Body of pancreas (tissue), 4 donors: ENCODE data around the gene RAD51B. TPM values are rescaled to one million over a fixed set of nuclear protein-coding genes. Genes with fewer than 3 reads are reported as not detected.

ENCODE experiments used
- ATAC-seq: fragments of 150-250 bp; one replicate; pipeline ENCODE4 v1.9.1; 2016
- DNase-seq, 4 donors: peaks; one replicate each; pipeline ENCODE4 v3.0.0-alpha.2; 2019
- H3K27ac ChIP-seq, 4 donors: fragments of 200-600 bp; sonication (generic); 1 replicate in 3 of 4; 2 replicates in 1 of 4; pipeline versions ENCODE4 v1.5.1 to v1.6.1; 2016 to 2019; ENCODE audit warnings: mild to moderate bottlenecking in 1 of 4, mixed read lengths in 1 of 4, moderate library complexity in 1 of 4
- H3K27me3 ChIP-seq, 2 donors: fragments of 200-600 bp; sonication (generic); one replicate each; pipeline ENCODE4 v1.6.0; 2016; ENCODE audit warnings: mild to moderate bottlenecking in 1 of 2
- H3K36me3 ChIP-seq, 2 donors: fragments of 200-600 bp; sonication (generic); replicated peaks in 1 of 2; 2 replicates each; pipeline ENCODE4 v1.5.1; 2016; ENCODE audit warnings: low read depth in 2 of 2; ENCODE audit not compliant: insufficient read depth in 1 of 2
- H3K4me1 ChIP-seq: fragments of 200-600 bp; sonication (generic); one replicate; pipeline ENCODE4 v1.6.0; 2016
- H3K4me3 ChIP-seq, 2 donors: fragments of 200-600 bp; sonication (generic); 1 replicate in 1 of 2; 2 replicates in 1 of 2; pipeline ENCODE4 v1.5.1; 2016 to 2019
- H3K9me3 ChIP-seq, 3 donors: fragments of 200-600 bp; sonication (generic); 1 replicate in 2 of 3; 2 replicates in 1 of 3; pipeline ENCODE4 v1.5.1; 2016
- CTCF ChIP-seq, 7 experiments: fragments of 450-650 bp in 4 of 7; fragments of 200-600 bp in 3 of 7; sonication (generic) in 3 of 7; IDR thresholded peaks; one replicate each; pipeline ENCODE4 v1.5.1; 2016 to 2019; ENCODE audit warnings: antibody characterized with exemption in 7 of 7
- POLR2A ChIP-seq, 3 donors: fragments of 450-650 bp; IDR thresholded peaks; one replicate each; pipeline ENCODE4 v1.6.1; 2016; ENCODE audit warnings: antibody characterized with exemption in 3 of 3, mild to moderate bottlenecking in 2 of 3
- WGBS, 2 donors: methylation state at CpG; one replicate each; pipeline ENCODE4 v1.1.5; 2017; 5-methylcytosine and 5-hydroxymethylcytosine counted together
- intact Hi-C: fragments of 100-400 bp; cut with DNase I; formaldehyde crosslinking; loops from one replicate; pipeline ENCODE4 v1.15.1; 2023
- total RNA-seq, 2 donors: library from RNA; depleted of rRNA; stranded (reverse); fragments of >200 nt; gene quantifications; one replicate each; pipeline ENCODE4 v1.1.0, GENCODE V29; 2016

The RAD51B gene
- total RNA-seq, 2 donors from 2014 or later = 12.2 to 29.6 TPM

DNA sequence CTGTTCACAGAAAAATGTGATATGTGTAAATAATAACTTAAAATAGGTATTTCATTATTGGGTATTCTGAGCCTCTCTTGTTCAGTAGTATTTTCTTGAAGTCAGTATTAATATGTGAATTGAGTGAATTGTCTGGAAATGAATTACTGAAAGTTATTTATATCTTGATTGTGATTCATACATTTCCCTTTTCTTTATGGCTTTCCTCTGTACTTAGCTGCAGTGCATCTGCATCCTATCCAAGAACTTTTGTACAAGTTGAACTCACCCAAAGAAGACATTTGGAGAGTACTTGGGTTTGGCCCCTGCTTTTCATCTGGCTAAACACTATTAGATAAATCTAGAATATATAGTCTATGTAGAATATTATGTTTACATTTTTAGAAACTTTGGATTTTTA, 326.0 kb downstream of the RAD51B start:
- H3K27me3 ChIP-seq = no peaks in the 10 kb centered on the region
- H3K27ac ChIP-seq = peak overlapping the region in 2 of 4 donors; percentile 77 to 88
- intact Hi-C loops = no loop called here
- H3K36me3 ChIP-seq = no peaks in the 10 kb centered on the region
- ATAC-seq (no peak), DNase-seq (no peak)
- H3K4me1 ChIP-seq = peaks cover 60% of the 10 kb centered on the region
- H3K4me3 ChIP-seq = no peak overlapping the region
- TF ChIP-seq CTCF (IDR thresholded peaks at IDR 0.05) (no peak), POLR2A (IDR thresholded peaks at IDR 0.05) (no peak)
- H3K9me3 ChIP-seq = no peaks in the 10 kb centered on the region

DNA sequence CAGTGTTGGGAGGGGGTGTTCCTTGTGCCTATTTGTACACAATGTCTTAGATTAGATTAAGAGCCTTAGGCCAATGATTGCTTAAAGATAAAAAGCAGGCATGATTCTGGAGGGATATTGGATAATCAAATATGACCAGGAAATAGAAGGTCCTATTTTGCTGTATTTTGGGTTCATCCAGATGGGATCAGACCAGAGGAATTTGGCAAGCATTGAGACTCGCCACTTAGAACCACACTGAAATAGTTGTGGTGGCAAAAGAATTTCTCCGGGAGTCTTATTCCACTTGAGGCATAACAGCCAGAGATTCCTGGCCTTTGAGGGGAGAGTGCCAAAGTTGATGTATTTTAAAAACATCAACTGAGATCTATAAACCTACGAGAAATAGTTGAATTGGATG, 327.2 kb downstream of the RAD51B start:
- TF ChIP-seq POLR2A (IDR thresholded peaks at IDR 0.05) = no peak
- TF ChIP-seq CTCF (IDR thresholded peaks at IDR 0.05) = no peak
- Histone ChIP-seq H3K27me3 (no peaks in the 10 kb centered on the region), H3K4me1 (peaks cover 48% of the 10 kb centered on the region), H3K4me3 (no peak overlapping the region), H3K27ac (peak overlapping the region; percentile 17 to 88 (median 52)), H3K9me3 (no peaks in the 10 kb centered on the region), H3K36me3 (no peaks in the 10 kb centered on the region)
- intact Hi-C loops = no loop called here
- DNase-seq (peak in 2 of 4 donors; percentile 22 to 43), ATAC-seq (no peak)
- WGBS, 2 donors = 57 to 63% methylated on average over 3 of the region's 3 CpGs

DNA sequence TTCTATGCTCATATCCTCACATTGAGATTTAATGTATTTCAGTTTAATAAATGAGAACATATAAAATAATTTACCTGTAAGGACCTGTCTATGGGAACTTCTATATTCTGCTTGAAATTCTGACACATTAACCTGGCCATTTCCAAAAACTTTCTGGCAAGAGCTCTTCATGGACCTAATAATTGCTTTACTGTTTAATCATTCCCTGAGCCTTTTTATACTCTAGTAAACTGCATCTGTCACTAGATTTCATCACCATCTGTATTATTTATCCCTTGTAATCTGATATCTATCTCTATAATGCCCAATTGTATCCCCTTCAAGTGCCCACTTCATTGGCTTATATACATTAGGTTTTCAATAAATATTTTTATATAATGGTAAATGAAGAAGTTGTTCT, 327.7 kb downstream of the RAD51B start:
- H3K4me1 ChIP-seq = peaks cover 45% of the 10 kb centered on the region

DNA sequence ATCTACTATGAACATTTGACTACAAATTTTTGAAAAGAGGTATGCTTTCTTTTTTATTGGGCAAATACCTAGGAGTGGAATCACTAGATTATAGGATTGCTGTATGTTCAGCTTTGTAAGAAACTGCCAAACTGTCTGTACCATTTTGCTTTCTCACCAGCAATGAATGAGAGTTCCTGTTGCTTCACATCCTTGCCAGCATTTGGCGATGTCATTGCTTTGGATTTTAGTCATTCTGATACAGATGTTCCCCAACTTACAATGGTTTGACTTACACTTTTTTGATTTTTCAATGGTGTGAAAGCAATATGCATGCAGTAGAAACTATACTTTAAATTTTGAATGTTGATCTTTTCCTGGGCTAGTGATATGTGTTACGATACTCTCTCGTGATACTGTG, 328.7 kb downstream of the RAD51B start:
- ATAC-seq (no peak), DNase-seq (no peak)
- Histone ChIP-seq H3K4me3 (no peak overlapping the region), H3K27me3 (no peaks in the 10 kb centered on the region), H3K36me3 (no peaks in the 10 kb centered on the region), H3K4me1 (peaks cover 38% of the 10 kb centered on the region), H3K9me3 (no peaks in the 10 kb centered on the region), H3K27ac (no peak overlapping the region)
- 95 to 99% methylated on average over 3 of the region's 3 CpGs for WGBS, 2 donors
- TF ChIP-seq CTCF (IDR thresholded peaks at IDR 0.05) = no peak
- no peak for TF ChIP-seq POLR2A (IDR thresholded peaks at IDR 0.05)
- intact Hi-C loops = no loop called here

More for the DNA sequence above, 327.7 kb downstream of the RAD51B start:
- H3K4me3 ChIP-seq = no peak overlapping the region
- H3K36me3 ChIP-seq = no peaks in the 10 kb centered on the region
- intact Hi-C loops = no loop called here
- H3K9me3 ChIP-seq = no peaks in the 10 kb centered on the region
- DNase-seq = no peak
- no peaks in the 10 kb centered on the region for H3K27me3 ChIP-seq
- peak overlapping the region in 2 of 4 donors; percentile 17 to 88 for H3K27ac ChIP-seq
- TF ChIP-seq CTCF (IDR thresholded peaks at IDR 0.05) (no peak), POLR2A (IDR thresholded peaks at IDR 0.05) (no peak)
- ATAC-seq = no peak

GRCh38 chr14:68148763-68149162, 329.2 kb downstream of the RAD51B start:
- Histone ChIP-seq H3K9me3 (no peaks in the 10 kb centered on the region), H3K36me3 (no peaks in the 10 kb centered on the region), H3K27ac (no peak overlapping the region), H3K4me3 (no peak overlapping the region), H3K27me3 (no peaks in the 10 kb centered on the region), H3K4me1 (peaks cover 33% of the 10 kb centered on the region)
- DNase-seq = no peak
- intact Hi-C loops = no loop called here
- ATAC-seq = no peak
- TF ChIP-seq POLR2A (IDR thresholded peaks at IDR 0.05) (no peak), CTCF (IDR thresholded peaks at IDR 0.05) (no peak)
